H9 (cell line): ENCODE measurements around the gene ZNF423. TPM values are rescaled to one million over a fixed set of nuclear protein-coding genes. Genes with fewer than 3 reads are reported as not detected.

ENCODE experiments used
- DNase-seq: peaks from one replicate; pipeline ENCODE4 v3.0.0-alpha.2; 2017
- H2AFZ ChIP-seq: one replicate; pipeline ENCODE4 v1.6.1; 2013; ENCODE audit warnings: mild to moderate bottlenecking, low read length, control low read depth, moderate library complexity
- H2AK5ac ChIP-seq: 2 replicates; pipeline ENCODE4 v1.6.1; 2013; ENCODE audit warnings: low read length, control low read depth, mixed read lengths; ENCODE audit not compliant: insufficient read length
- H2BK120ac ChIP-seq: one replicate; pipeline ENCODE4 v1.6.1; 2013; ENCODE audit warnings: low read depth, mild to moderate bottlenecking, low read length, control low read depth, inconsistent platforms; ENCODE audit not compliant: poor library complexity, severe bottlenecking
- H2BK12ac ChIP-seq: 2 replicates; pipeline ENCODE4 v1.6.1; 2013; ENCODE audit warnings: low read length, control low read depth, mixed read lengths, low read depth; ENCODE audit not compliant: insufficient read length
- H2BK15ac ChIP-seq: 2 replicates; pipeline ENCODE4 v1.6.1; 2013; ENCODE audit warnings: low read depth, low read length, control low read depth
- H2BK20ac ChIP-seq: one replicate; pipeline ENCODE4 v1.6.1; 2013; ENCODE audit warnings: low read depth, mild to moderate bottlenecking, low read length, control low read depth, inconsistent platforms; ENCODE audit not compliant: poor library complexity, severe bottlenecking
- H2BK5ac ChIP-seq: 2 replicates; pipeline ENCODE4 v1.6.1; 2013; ENCODE audit warnings: low read length, control low read depth, mixed read lengths; ENCODE audit not compliant: insufficient read length
- H3K14ac ChIP-seq: 2 replicates; pipeline ENCODE4 v1.6.1; 2013; ENCODE audit warnings: low read length, control low read depth; ENCODE audit not compliant: insufficient read depth
- H3K18ac ChIP-seq: 2 replicates; pipeline ENCODE4 v1.6.1; 2013; ENCODE audit warnings: low read depth, mild to moderate bottlenecking, mixed read lengths, low read length, control low read depth; ENCODE audit not compliant: insufficient read length
- H3K23ac ChIP-seq: 2 replicates; pipeline ENCODE4 v1.6.1; 2013; ENCODE audit warnings: low read length, control low read depth, mixed read lengths, low read depth; ENCODE audit not compliant: insufficient read length
- H3K23me2 ChIP-seq: 2 replicates; pipeline ENCODE4 v1.6.1; 2013; ENCODE audit warnings: low read depth, mild to moderate bottlenecking, mixed read lengths, low read length, control low read depth; ENCODE audit not compliant: insufficient read length, poor library complexity, severe bottlenecking
- H3K27ac ChIP-seq: 2 replicates; pipeline ENCODE4 v1.5.1; 2013; ENCODE audit warnings: low read length, control low read depth, mixed read lengths, low read depth; ENCODE audit not compliant: insufficient read length
- H3K27me3 ChIP-seq: 2 replicates; pipeline ENCODE4 v1.6.1; 2013; ENCODE audit warnings: low read length, control low read depth, inconsistent platforms; ENCODE audit not compliant: insufficient read depth
- H3K4ac ChIP-seq: 2 replicates; pipeline ENCODE4 v1.6.1; 2013; ENCODE audit warnings: low read depth, mild to moderate bottlenecking, control low read depth, inconsistent platforms, low read length, moderate library complexity
- H3K4me1 ChIP-seq: 2 replicates; pipeline ENCODE4 v1.6.1; 2013; ENCODE audit warnings: low read length, control low read depth, inconsistent platforms; ENCODE audit not compliant: insufficient read depth
- H3K4me2 ChIP-seq: 2 replicates; pipeline ENCODE4 v1.6.1; 2013; ENCODE audit warnings: low read length, control low read depth, mixed read lengths; ENCODE audit not compliant: insufficient read length, insufficient read depth
- H3K56ac ChIP-seq: 2 replicates; pipeline ENCODE4 v1.6.1; 2013; ENCODE audit warnings: low read depth, mild to moderate bottlenecking, mixed read lengths, low read length, control low read depth; ENCODE audit not compliant: insufficient read length
- H3K79me1 ChIP-seq: 2 replicates; pipeline ENCODE4 v1.6.1; 2013; ENCODE audit warnings: low read depth, mild to moderate bottlenecking, moderate library complexity, low read length, control low read depth, inconsistent platforms; ENCODE audit not compliant: insufficient read depth, poor library complexity, severe bottlenecking
- H3K79me2 ChIP-seq: 2 replicates; pipeline ENCODE4 v1.6.1; 2013; ENCODE audit warnings: low read length, control low read depth, inconsistent platforms; ENCODE audit not compliant: insufficient read depth
- H3K9ac ChIP-seq: 2 replicates; pipeline ENCODE4 v1.6.1; 2013; ENCODE audit warnings: low read length, control low read depth, mixed read lengths; ENCODE audit not compliant: insufficient read length; ENCODE audit errors: extremely low read depth
- H3K9me3 ChIP-seq: one replicate; pipeline ENCODE4 v1.6.1; 2013; ENCODE audit warnings: low read depth, low read length, inconsistent platforms; ENCODE audit not compliant: control insufficient read depth
- H3T11ph ChIP-seq: one replicate; pipeline ENCODE4 v1.6.1; 2013; ENCODE audit warnings: mild to moderate bottlenecking, low read length, control low read depth, inconsistent platforms
- H4K20me1 ChIP-seq: one replicate; pipeline ENCODE4 v1.6.1; 2013; ENCODE audit not compliant: control insufficient read depth, insufficient read length, insufficient read depth
- H4K5ac ChIP-seq: 2 replicates; pipeline ENCODE4 v1.6.1; 2013; ENCODE audit warnings: low read depth, mild to moderate bottlenecking, mixed read lengths, low read length, control low read depth; ENCODE audit not compliant: insufficient read length
- H4K8ac ChIP-seq: replicated peaks from 2 replicates; pipeline ENCODE4 v1.6.1; 2013; ENCODE audit warnings: low read length, control low read depth, mixed read lengths, low read depth; ENCODE audit not compliant: insufficient read length
- H4K91ac ChIP-seq: 2 replicates; pipeline ENCODE4 v1.6.1; 2013; ENCODE audit warnings: low read depth, mild to moderate bottlenecking, moderate library complexity, mixed read lengths, low read length, control low read depth; ENCODE audit not compliant: insufficient read length
- H3K27ac Mint-ChIP-seq, 3 experiments: 2 replicates in 2 of 3; 3 replicates in 1 of 3; pipeline ENCODE4 v1.8.0; 2020 to 2021; ENCODE audit warnings: mixed read lengths in 3 of 3, mild to moderate bottlenecking in 1 of 3, moderate library complexity in 1 of 3
- H3K27me3 Mint-ChIP-seq: 2 replicates; pipeline ENCODE4 v1.8.0; 2021; ENCODE audit warnings: low read depth, mild to moderate bottlenecking, moderate library complexity, mixed read lengths
- H3K36me3 Mint-ChIP-seq, 3 experiments: 2 replicates in 2 of 3; 3 replicates in 1 of 3; pipeline ENCODE4 v1.8.0; 2020 to 2021; ENCODE audit warnings: low read depth in 3 of 3, mixed read lengths in 3 of 3; ENCODE audit not compliant: insufficient read depth in 1 of 3
- H3K4me1 Mint-ChIP-seq, 2 experiments: 2 replicates each; pipeline ENCODE4 v1.8.0; 2020; ENCODE audit warnings: mixed read lengths in 2 of 2
- H3K4me3 Mint-ChIP-seq, 2 experiments: 2 replicates in 1 of 2; 3 replicates in 1 of 2; pipeline ENCODE4 v1.8.0; 2020 to 2021; ENCODE audit warnings: mild to moderate bottlenecking in 2 of 2, mixed read lengths in 2 of 2, moderate library complexity in 1 of 2
- H3K9me3 Mint-ChIP-seq, 2 experiments: 2 replicates in 1 of 2; 3 replicates in 1 of 2; pipeline ENCODE4 v1.8.0; 2020; ENCODE audit warnings: mild to moderate bottlenecking in 2 of 2, mixed read lengths in 2 of 2, moderate library complexity in 1 of 2
- CTCF ChIP-seq: fragments of 200-600 bp; sonication (generic); conservative IDR thresholded peaks from 3 replicates; pipeline ENCODE4 v1.8.0; 2021; ENCODE audit warnings: antibody characterized with exemption, mild to moderate bottlenecking
- WGBS: extraction: QIAGEN DNeasy Blood & Tissue Kit; methylation state at CpG from one replicate; pipeline ENCODE4 v1.1.7; 2013; ENCODE audit warnings: missing lambda C conversion rate, low lambda C conversion rate, mixed read lengths; ENCODE audit not compliant: insufficient read length; ENCODE audit errors: extremely low coverage; 5-methylcytosine and 5-hydroxymethylcytosine counted together
- total RNA-seq: library from RNA; stranded (reverse); gene quantifications from 2 replicates; pipeline ENCODE4 v1.2.1, GENCODE V29; 2021

The ZNF423 gene
- total RNA-seq, 1 experiment from 2014 or later = 51.5 TPM

- Histone ChIP-seq H3K23ac (no peak overlapping the region), H3K79me2 (peaks cover 19% of the 10 kb centered on the region; the same call in 1 of the 2 replicates), H3K9ac (no peak overlapping the region), H2AFZ (no peak overlapping the region), H2BK15ac (no peak overlapping the region), H4K20me1 (no peaks in the 10 kb centered on the region), H2BK12ac (no peak overlapping the region), H3K4ac (no peak overlapping the region), H4K5ac (no peak overlapping the region), H3K4me1 (peaks cover 10% of the 10 kb centered on the region; the same call in 1 of the 2 replicates), H3K27ac (no peak overlapping the region), H3T11ph (no peak overlapping the region), H2AK5ac (no peak overlapping the region), H4K91ac (no peak overlapping the region), H3K4me2 (no peak overlapping the region), H2BK120ac (no peak overlapping the region), H4K8ac (no peak overlapping the region), H3K9me3 (no peaks in the 10 kb centered on the region), H2BK5ac (no peak overlapping the region), H3K56ac (no peak overlapping the region), H3K27me3 (no peaks in the 10 kb centered on the region), H3K23me2 (no peaks in the 10 kb centered on the region), H2BK20ac (no peak overlapping the region), H3K79me1 (peaks cover 13% of the 10 kb centered on the region), H3K18ac (no peak overlapping the region), H3K14ac (no peak overlapping the region)
- Mint-ChIP-seq H3K9me3 (no peaks in the 10 kb centered on the region), H3K4me1 (peaks cover 56 to 63% of the 10 kb centered on the region in 2 experiments), H3K36me3 (peaks cover 0 to 20% (median 3%) of the 10 kb centered on the region in 3 experiments; a peak in 5 of 7 replicates), H3K4me3 (no peak overlapping the region), H3K27ac (no peak overlapping the region), H3K27me3 (no peaks in the 10 kb centered on the region)
- no peak for TF ChIP-seq CTCF
- WGBS = no CpG with 5 or more reads among the region's 5 CpGs
- DNase-seq = no peak
Measured at GRCh38 chr16:49826515-49826914, 29.4 kb downstream of the ZNF423 start.
